Liver (tissue), 3 donors: ENCODE measurements around the gene PRSS27.

ENCODE experiments used
- CTCF ChIP-seq: fragments of 150-350 bp; IDR thresholded peaks from 2 replicates; pipeline ENCODE4 v1.5.1; 2017; ENCODE audit warnings: improper control_type of control experiment, low read depth, low read length; ENCODE audit not compliant: missing input control
- EGR1 ChIP-seq, 2 donors: IDR thresholded peaks; 2 replicates each; pipeline ENCODE4 v1.6.1; 2016 to 2018; ENCODE audit warnings: antibody characterized with exemption in 2 of 2, low read depth in 2 of 2
- FOXA1 ChIP-seq: IDR thresholded peaks from 2 replicates; pipeline ENCODE4 v1.6.1; 2016; ENCODE audit warnings: antibody characterized with exemption
- HNF4G ChIP-seq: IDR thresholded peaks from 2 replicates; pipeline ENCODE4 v1.6.1; 2016; ENCODE audit warnings: antibody characterized with exemption
- JUND ChIP-seq, 2 donors: IDR thresholded peaks; 2 replicates each; pipeline ENCODE4 v1.6.1; 2016; ENCODE audit warnings: antibody characterized with exemption in 2 of 2
- RAD21 ChIP-seq, 2 donors: IDR thresholded peaks; 2 replicates each; pipeline ENCODE4 v1.6.1; 2016; ENCODE audit warnings: antibody characterized with exemption in 2 of 2, mild to moderate bottlenecking in 2 of 2
- RXRA ChIP-seq, 2 donors: IDR thresholded peaks; 2 replicates each; pipeline ENCODE4 v1.6.1; 2017 to 2018; ENCODE audit warnings: antibody characterized with exemption in 2 of 2, mild to moderate bottlenecking in 1 of 2
- TAF1 ChIP-seq: conservative IDR thresholded peaks from 2 replicates; pipeline ENCODE4 v1.6.1; 2016; ENCODE audit warnings: antibody characterized with exemption, mild to moderate bottlenecking
- YY1 ChIP-seq: IDR thresholded peaks from 2 replicates; pipeline ENCODE4 v1.6.1; 2016; ENCODE audit warnings: antibody characterized with exemption, mild to moderate bottlenecking
- TF ChIP-seq, protein P1 (sequence below): IDR thresholded peaks from 2 replicates; pipeline ENCODE4 v1.6.1; 2016; ENCODE audit warnings: antibody characterized with exemption, mild to moderate bottlenecking
- TF ChIP-seq, protein P2 (sequence below): IDR thresholded peaks from 2 replicates; pipeline ENCODE4 v1.6.1; 2016; ENCODE audit warnings: antibody characterized with exemption
- TF ChIP-seq, protein P3 (sequence below): IDR thresholded peaks from 2 replicates; pipeline ENCODE4 v1.6.1; 2016; ENCODE audit warnings: antibody characterized with exemption
- donor health status: healthy.
- donor health status: healthy.

- TF ChIP-seq FOXA1 (no peak), RAD21 (IDR thresholded peaks at IDR 0.05) (no peak), CTCF (no peak), JUND (IDR thresholded peaks at IDR 0.05) (no peak), TAF1 (no peak), RXRA (IDR thresholded peaks at IDR 0.05) (no peak), YY1 (no peak), EGR1 (IDR thresholded peaks at IDR 0.05; ENCODE audit: low read depth in 2 of 2) (no peak), HNF4G (no peak)
- TF ChIP-seq, protein P1, sequence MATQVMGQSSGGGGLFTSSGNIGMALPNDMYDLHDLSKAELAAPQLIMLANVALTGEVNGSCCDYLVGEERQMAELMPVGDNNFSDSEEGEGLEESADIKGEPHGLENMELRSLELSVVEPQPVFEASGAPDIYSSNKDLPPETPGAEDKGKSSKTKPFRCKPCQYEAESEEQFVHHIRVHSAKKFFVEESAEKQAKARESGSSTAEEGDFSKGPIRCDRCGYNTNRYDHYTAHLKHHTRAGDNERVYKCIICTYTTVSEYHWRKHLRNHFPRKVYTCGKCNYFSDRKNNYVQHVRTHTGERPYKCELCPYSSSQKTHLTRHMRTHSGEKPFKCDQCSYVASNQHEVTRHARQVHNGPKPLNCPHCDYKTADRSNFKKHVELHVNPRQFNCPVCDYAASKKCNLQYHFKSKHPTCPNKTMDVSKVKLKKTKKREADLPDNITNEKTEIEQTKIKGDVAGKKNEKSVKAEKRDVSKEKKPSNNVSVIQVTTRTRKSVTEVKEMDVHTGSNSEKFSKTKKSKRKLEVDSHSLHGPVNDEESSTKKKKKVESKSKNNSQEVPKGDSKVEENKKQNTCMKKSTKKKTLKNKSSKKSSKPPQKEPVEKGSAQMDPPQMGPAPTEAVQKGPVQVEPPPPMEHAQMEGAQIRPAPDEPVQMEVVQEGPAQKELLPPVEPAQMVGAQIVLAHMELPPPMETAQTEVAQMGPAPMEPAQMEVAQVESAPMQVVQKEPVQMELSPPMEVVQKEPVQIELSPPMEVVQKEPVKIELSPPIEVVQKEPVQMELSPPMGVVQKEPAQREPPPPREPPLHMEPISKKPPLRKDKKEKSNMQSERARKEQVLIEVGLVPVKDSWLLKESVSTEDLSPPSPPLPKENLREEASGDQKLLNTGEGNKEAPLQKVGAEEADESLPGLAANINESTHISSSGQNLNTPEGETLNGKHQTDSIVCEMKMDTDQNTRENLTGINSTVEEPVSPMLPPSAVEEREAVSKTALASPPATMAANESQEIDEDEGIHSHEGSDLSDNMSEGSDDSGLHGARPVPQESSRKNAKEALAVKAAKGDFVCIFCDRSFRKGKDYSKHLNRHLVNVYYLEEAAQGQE: no peak
- TF ChIP-seq, protein P2, sequence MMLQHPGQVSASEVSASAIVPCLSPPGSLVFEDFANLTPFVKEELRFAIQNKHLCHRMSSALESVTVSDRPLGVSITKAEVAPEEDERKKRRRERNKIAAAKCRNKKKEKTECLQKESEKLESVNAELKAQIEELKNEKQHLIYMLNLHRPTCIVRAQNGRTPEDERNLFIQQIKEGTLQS: no peak
- TF ChIP-seq, protein P3, sequence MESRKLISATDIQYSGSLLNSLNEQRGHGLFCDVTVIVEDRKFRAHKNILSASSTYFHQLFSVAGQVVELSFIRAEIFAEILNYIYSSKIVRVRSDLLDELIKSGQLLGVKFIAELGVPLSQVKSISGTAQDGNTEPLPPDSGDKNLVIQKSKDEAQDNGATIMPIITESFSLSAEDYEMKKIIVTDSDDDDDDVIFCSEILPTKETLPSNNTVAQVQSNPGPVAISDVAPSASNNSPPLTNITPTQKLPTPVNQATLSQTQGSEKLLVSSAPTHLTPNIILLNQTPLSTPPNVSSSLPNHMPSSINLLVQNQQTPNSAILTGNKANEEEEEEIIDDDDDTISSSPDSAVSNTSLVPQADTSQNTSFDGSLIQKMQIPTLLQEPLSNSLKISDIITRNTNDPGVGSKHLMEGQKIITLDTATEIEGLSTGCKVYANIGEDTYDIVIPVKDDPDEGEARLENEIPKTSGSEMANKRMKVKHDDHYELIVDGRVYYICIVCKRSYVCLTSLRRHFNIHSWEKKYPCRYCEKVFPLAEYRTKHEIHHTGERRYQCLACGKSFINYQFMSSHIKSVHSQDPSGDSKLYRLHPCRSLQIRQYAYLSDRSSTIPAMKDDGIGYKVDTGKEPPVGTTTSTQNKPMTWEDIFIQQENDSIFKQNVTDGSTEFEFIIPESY: no peak
Measured at GRCh38 chr16:2726923-2727322, 6.9 kb upstream of the PRSS27 start.
